ENCODE results near the gene MAP7.

The MAP7 gene

GRCh38 chr6:136303516-136303915 is 246.7 kb downstream of the MAP7 start:
- no peak for DNase-seq (ENCODE audit: low read depth in 2 of 2)

GRCh38 chr6:136294621-136295020 is 255.6 kb downstream of the MAP7 start:
- no peak for DNase-seq (ENCODE audit: low read depth in 2 of 2)

Data from stimulated activated CD8-positive, alpha-beta memory T cell treated with anti-CD3 and anti-CD28 coated beads, Interleukin-15, amount 100 ng/mL, for 4 hours (primary cell).